T-cell (primary cell): ENCODE results near the gene PARP8. TPM values are rescaled to one million over a fixed set of nuclear protein-coding genes. Genes with fewer than 3 reads are reported as not detected.
"Not testable (repeated sequence)": the region's sequence is repeated elsewhere in the genome, so short reads cannot be mapped to it uniquely, and the experiment has no call there.

ENCODE experiments used
- ATAC-seq, 4 experiments: fragments of 200-7000 bp in 3 of 4; fragments of 150-1000 bp in 1 of 4; cut with Tn5 transposase; replicated peaks in 1 of 4; 1 replicate in 3 of 4; 2 replicates in 1 of 4; pipeline ENCODE4 v1.10.0; 2021; ENCODE audit warnings: moderate library complexity in 3 of 4, mild to moderate bottlenecking in 2 of 4, moderate number of reproducible peaks in 1 of 4
- CTCF ChIA-PET, 2 donors: fragments of 300-600 bp; sonication (Branson Sonifier 250); formaldehyde crosslinking; loops; one replicate each; lab custom pipeline; 2022; ENCODE audit warnings: antibody characterized with exemption in 2 of 2; lab: Charles Lee
- POLR2A ChIA-PET, 2 donors: fragments of 300-600 bp; sonication (Branson Sonifier 250); formaldehyde crosslinking; loops; one replicate each; lab custom pipeline; 2022; ENCODE audit warnings: antibody characterized with exemption in 2 of 2; lab: Charles Lee
- DNase-seq, 35 experiments: peaks; one replicate each; pipeline versions ENCODE4 v3.0.0 to v3.0.0-alpha.2; 2013 to 2023
- H3K27ac ChIP-seq: one replicate; pipeline ENCODE4 v1.5.1; 2013; ENCODE audit warnings: low read length
- H3K27me3 ChIP-seq, 2 experiments: replicated peaks in 1 of 2; 1 replicate in 1 of 2; 2 replicates in 1 of 2; pipeline versions ENCODE4 v1.6.1 to v1.7.0; 2013; ENCODE audit warnings: low read length in 1 of 2, mixed read lengths in 1 of 2; ENCODE audit not compliant: control insufficient read depth in 2 of 2, insufficient read depth in 2 of 2; ENCODE audit errors: extremely low read depth in 1 of 2
- H3K36me3 ChIP-seq, 2 donors: 1 replicate in 1 of 2; 2 replicates in 1 of 2; pipeline versions ENCODE4 v1.6.1 to v1.7.0; 2013; ENCODE audit warnings: low read length in 1 of 2; ENCODE audit not compliant: control insufficient read depth in 2 of 2, insufficient read depth in 1 of 2; ENCODE audit errors: extremely low read depth in 1 of 2
- H3K4me1 ChIP-seq, 2 experiments: 1 replicate in 1 of 2; 2 replicates in 1 of 2; pipeline versions ENCODE4 v1.6.1 to v1.7.0; 2013; ENCODE audit warnings: low read length in 2 of 2, mixed read lengths in 1 of 2; ENCODE audit not compliant: insufficient read depth in 2 of 2, control insufficient read depth in 1 of 2; ENCODE audit errors: extremely low read depth in 1 of 2
- H3K4me3 ChIP-seq, 2 donors: 1 replicate in 1 of 2; 2 replicates in 1 of 2; pipeline versions ENCODE4 v1.5.1 to v1.7.0; 2013; ENCODE audit warnings: mild to moderate bottlenecking in 2 of 2, low read length in 1 of 2, moderate library complexity in 1 of 2; ENCODE audit not compliant: control insufficient read depth in 1 of 2; ENCODE audit errors: extremely low read depth in 1 of 2
- H3K9me3 ChIP-seq: 2 replicates; pipeline ENCODE4 v1.7.0; 2013
- H3K27ac Mint-ChIP-seq, 2 donors: one replicate each; pipeline ENCODE4 v1.8.0; 2020 to 2021; ENCODE audit warnings: mild to moderate bottlenecking in 2 of 2, mixed read lengths in 2 of 2
- H3K27me3 Mint-ChIP-seq, 2 donors: one replicate each; pipeline ENCODE4 v1.8.0; 2021 to 2022; ENCODE audit warnings: mixed read lengths in 2 of 2
- H3K36me3 Mint-ChIP-seq: one replicate; pipeline ENCODE4 v1.8.0; 2021; ENCODE audit warnings: mixed read lengths
- H3K4me1 Mint-ChIP-seq, 3 donors: one replicate each; pipeline ENCODE4 v1.8.0; 2020 to 2022; ENCODE audit warnings: mixed read lengths in 3 of 3, mild to moderate bottlenecking in 1 of 3
- H3K4me3 Mint-ChIP-seq, 3 donors: one replicate each; pipeline ENCODE4 v1.8.0; 2020 to 2022; ENCODE audit warnings: mild to moderate bottlenecking in 3 of 3, mixed read lengths in 3 of 3, moderate library complexity in 3 of 3
- H3K9me3 Mint-ChIP-seq, 3 donors: one replicate each; pipeline ENCODE4 v1.8.0; 2020 to 2022; ENCODE audit warnings: mixed read lengths in 3 of 3
- WGBS: methylation state at CpG from one replicate; pipeline ENCODE4 v1.1.5; 2013; ENCODE audit warnings: missing lambda C conversion rate; ENCODE audit not compliant: insufficient coverage; 5-methylcytosine and 5-hydroxymethylcytosine counted together
- total RNA-seq, 35 experiments: library from RNA in 6 of 35; stranded (reverse) in 6 of 35; fragments of 120-200 nt in 1 of 35; gene quantifications; one replicate each; pipeline versions ENCODE4 v1.2.1 to v1.2.4 and lab custom pipeline; 2013 to 2026

The PARP8 gene
- total RNA-seq, 5 donors from 2014 or later (not counting 1 experiment from before 2014, with no cell fraction given) = 92.8 to 252 (median 136) TPM

DNA sequence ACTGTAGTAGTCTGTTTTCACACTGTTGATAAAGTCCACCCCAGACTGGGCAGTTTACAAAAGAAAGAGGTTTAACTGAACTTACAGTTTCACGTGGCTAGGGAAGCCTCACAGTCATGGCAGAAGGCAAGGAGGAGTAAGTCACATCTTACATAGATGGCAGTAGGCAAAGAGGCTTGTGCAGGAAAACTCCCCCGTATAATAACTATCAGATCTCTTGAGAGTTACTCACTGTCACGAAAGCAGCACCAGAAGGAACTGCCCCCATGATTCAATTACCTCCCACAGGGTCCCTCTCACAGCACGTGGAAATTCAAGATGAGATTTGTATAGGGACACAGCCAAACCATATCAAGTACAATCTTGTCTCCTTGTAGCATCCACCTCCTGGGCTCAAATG lies 21.1 kb downstream of the PARP8 start:
- peaks cover 30 to 59% (median 53%) of the 10 kb centered on the region in 3 donors for H3K4me1 Mint-ChIP-seq
- peaks cover 8 to 14% (median 8%) of the 10 kb centered on the region in 3 donors for H3K9me3 Mint-ChIP-seq
- H3K27me3 Mint-ChIP-seq = no peaks in the 10 kb centered on the region
- peaks cover 41% of the 10 kb centered on the region for H3K36me3 Mint-ChIP-seq
- Histone ChIP-seq H3K4me1 (peaks cover 7 to 23% of the 10 kb centered on the region in 2 experiments), H3K4me3 (no peak overlapping the region), H3K9me3 (no peaks in the 10 kb centered on the region), H3K27me3 (no peaks in the 10 kb centered on the region), H3K27ac (no peak overlapping the region), H3K36me3 (peaks cover 5 to 21% of the 10 kb centered on the region in 2 donors)
- DNase-seq = no peak
- peak overlapping the region; percentile 30 to 70 for H3K27ac Mint-ChIP-seq
- no peak overlapping the region for H3K4me3 Mint-ChIP-seq
- no CpG with 5 or more reads among the region's 4 CpGs for WGBS
- no peak for ATAC-seq
- ChIA-PET POLR2A (no interaction called here), CTCF (no interaction called here)

DNA sequence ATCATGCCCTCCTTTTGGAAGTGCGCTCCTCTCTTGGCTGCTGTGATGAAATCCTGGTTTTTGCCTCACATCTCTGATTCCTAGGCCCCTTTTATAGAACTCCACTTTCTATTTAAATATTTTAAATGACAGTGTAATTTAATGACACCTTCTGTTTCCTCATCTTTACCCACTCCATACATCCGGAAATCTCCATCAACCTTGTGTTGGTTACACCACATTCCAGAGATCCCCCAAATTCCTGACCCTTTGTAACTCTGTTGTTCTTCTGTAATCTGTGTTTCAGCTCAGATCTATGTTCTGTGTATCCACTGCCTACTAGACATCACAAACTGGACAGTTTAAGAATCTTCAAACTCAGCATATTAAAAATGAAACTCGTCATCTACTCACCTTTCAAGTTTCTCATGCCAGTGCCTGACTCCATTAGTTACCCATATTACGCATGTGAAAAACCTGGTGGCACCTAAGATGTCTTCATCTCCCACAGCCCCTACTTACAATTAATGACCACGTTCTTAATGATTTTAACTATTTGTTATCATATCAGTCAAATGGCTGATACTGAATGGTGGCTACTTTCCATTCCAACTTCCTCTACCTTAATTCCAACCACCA lies 25.1 kb downstream of the PARP8 start:
- CTCF ChIA-PET = no interaction called here
- peak in 1 of 4 experiments; percentile 22 for ATAC-seq
- DNase-seq = no peak
- H3K36me3 ChIP-seq = peaks cover 5 to 17% of the 10 kb centered on the region in 2 donors
- no peaks in the 10 kb centered on the region for H3K27me3 ChIP-seq
- H3K27me3 Mint-ChIP-seq = no peaks in the 10 kb centered on the region
- H3K9me3 Mint-ChIP-seq = peaks cover 3 to 7% (median 5%) of the 10 kb centered on the region in 3 donors
- H3K36me3 Mint-ChIP-seq = peaks cover 22% of the 10 kb centered on the region
- no peaks in the 10 kb centered on the region for H3K9me3 ChIP-seq
- peaks cover 34 to 55% (median 48%) of the 10 kb centered on the region in 3 donors for H3K4me1 Mint-ChIP-seq
- no peak overlapping the region for H3K27ac Mint-ChIP-seq
- peak overlapping the region; percentile 5 for H3K27ac ChIP-seq
- POLR2A ChIA-PET = interaction anchor here in 1 of 2 donors (0.5 kb wide), 1 partner anchor 117 kb away, joined by 3 read pairs; no protein-coding TSS in a partner anchor
- peaks cover 8 to 23% of the 10 kb centered on the region in 2 experiments for H3K4me1 ChIP-seq
- 85% methylated on average over 3 of the region's 5 CpGs for WGBS
- H3K4me3 ChIP-seq = no peak overlapping the region
- no peak overlapping the region for H3K4me3 Mint-ChIP-seq

DNA sequence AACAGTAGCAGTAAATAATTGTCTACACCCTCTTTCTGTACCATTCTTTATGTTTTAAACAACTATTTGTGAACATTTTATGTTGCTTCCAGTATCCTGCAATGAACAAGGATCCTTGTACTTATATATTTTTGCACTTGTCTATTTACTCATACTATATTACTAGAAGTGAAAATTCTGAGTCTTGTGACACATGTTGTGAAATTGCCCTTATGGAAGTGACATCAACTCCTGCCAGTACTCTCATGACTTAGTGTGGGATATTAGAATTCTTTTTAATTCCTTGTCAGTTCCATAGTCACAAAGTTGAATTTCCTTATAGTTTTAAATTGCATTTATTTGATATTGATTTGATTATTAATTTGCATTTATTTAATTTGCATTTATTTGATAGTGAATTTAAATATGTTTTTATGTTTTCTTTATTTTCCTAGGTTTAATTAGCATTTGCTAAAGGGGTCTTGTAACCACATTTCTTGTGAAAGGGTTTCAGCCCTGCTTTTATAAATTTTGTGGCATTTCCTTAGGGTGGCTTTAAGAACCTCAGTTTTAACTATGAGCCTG lies 27.7 kb downstream of the PARP8 start:
- H3K9me3 Mint-ChIP-seq = no peaks in the 10 kb centered on the region
- H3K4me1 Mint-ChIP-seq = peaks cover 40 to 57% (median 51%) of the 10 kb centered on the region in 3 donors
- Histone ChIP-seq H3K4me3 (no peak overlapping the region), H3K27ac (no peak overlapping the region), H3K4me1 (peaks cover 8 to 16% of the 10 kb centered on the region in 2 experiments), H3K27me3 (no peaks in the 10 kb centered on the region), H3K36me3 (peaks cover 5 to 26% of the 10 kb centered on the region in 2 donors), H3K9me3 (no peaks in the 10 kb centered on the region)
- POLR2A ChIA-PET = interaction anchor here in 1 of 2 donors (1.1 kb wide), 2 partner anchors 9 to 25 kb away, joined by 3 to 5 read pairs; no protein-coding TSS in a partner anchor
- DNase-seq (no peak), ATAC-seq (no peak)
- no peak overlapping the region for H3K4me3 Mint-ChIP-seq
- peak overlapping the region in 1 of 2 donors; percentile 64 for H3K27ac Mint-ChIP-seq
- CTCF ChIA-PET = no interaction called here
- H3K36me3 Mint-ChIP-seq = peaks cover 18% of the 10 kb centered on the region
- H3K27me3 Mint-ChIP-seq = no peaks in the 10 kb centered on the region

DNA sequence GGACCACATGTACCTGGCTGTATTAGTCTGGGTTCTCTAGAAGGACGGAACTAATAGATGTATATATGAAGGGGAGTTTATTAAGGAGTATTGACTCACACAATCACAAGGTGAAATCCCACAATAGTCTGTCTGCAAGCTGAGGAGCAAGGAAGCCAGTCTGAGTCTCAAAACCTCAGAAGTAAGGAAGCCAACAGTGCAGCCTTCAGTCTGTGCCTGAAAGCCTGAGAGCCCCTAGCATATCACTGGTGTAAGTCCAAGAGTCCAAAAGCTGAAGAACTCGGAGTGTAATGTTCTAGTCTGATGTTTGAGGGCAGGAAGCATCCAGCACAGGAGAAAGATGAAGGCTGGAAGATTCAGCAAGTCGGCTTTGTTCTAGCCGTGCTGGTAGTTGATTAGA lies 28.2 kb downstream of the PARP8 start:
- H3K9me3 ChIP-seq, H3K4me3 ChIP-seq, DNase-seq, H3K27me3 ChIP-seq, H3K9me3 Mint-ChIP-seq, POLR2A ChIA-PET, CTCF ChIA-PET, H3K27ac ChIP-seq, ATAC-seq, H3K27me3 Mint-ChIP-seq, H3K4me3 Mint-ChIP-seq: not testable (repeated sequence)
- H3K27ac Mint-ChIP-seq = peak overlapping the region; percentile 37 to 64
- Histone ChIP-seq H3K4me1 (peaks cover 6 to 16% of the 10 kb centered on the region in 2 experiments), H3K36me3 (peaks cover 5 to 27% of the 10 kb centered on the region in 2 donors)
- no CpG with 5 or more reads among the region's 4 CpGs for WGBS
- H3K4me1 Mint-ChIP-seq = peaks cover 45 to 63% (median 56%) of the 10 kb centered on the region in 3 donors
- peaks cover 20% of the 10 kb centered on the region for H3K36me3 Mint-ChIP-seq

DNA sequence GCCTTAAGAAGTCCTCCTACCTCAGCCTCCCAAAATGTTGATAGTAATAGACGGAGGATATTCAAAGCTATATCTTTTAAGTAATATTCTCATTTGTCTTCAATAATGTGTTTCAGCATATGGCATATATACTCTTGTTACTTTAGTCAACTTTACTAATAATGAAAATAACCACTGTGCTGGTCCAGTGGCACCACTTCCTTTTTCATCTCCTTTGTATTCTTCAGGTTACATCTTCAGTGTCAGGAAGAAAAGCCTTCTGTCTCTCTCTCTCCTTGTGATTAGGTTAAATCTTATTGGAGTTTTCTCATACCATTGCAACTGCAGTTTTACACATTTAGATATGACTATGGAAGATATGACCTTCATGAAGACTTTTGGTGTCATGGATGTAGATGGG lies 31.3 kb downstream of the PARP8 start:
- WGBS = no CpG with 5 or more reads among the region's 1 CpG
- Mint-ChIP-seq H3K27ac (peak overlapping the region; percentile 12 to 41), H3K9me3 (no peaks in the 10 kb centered on the region), H3K36me3 (peaks cover 29% of the 10 kb centered on the region), H3K4me3 (no peak overlapping the region), H3K4me1 (peaks cover 74 to 87% (median 80%) of the 10 kb centered on the region in 3 donors), H3K27me3 (no peaks in the 10 kb centered on the region)
- ChIA-PET CTCF (no interaction called here), POLR2A (no interaction called here)
- Histone ChIP-seq H3K4me1 (peaks cover 10 to 12% of the 10 kb centered on the region in 2 experiments), H3K27me3 (no peaks in the 10 kb centered on the region), H3K36me3 (peaks cover 0 to 14% of the 10 kb centered on the region in 2 donors), H3K4me3 (no peak overlapping the region), H3K27ac (no peak overlapping the region), H3K9me3 (no peaks in the 10 kb centered on the region)
- ATAC-seq (no peak), DNase-seq (no peak)

DNA sequence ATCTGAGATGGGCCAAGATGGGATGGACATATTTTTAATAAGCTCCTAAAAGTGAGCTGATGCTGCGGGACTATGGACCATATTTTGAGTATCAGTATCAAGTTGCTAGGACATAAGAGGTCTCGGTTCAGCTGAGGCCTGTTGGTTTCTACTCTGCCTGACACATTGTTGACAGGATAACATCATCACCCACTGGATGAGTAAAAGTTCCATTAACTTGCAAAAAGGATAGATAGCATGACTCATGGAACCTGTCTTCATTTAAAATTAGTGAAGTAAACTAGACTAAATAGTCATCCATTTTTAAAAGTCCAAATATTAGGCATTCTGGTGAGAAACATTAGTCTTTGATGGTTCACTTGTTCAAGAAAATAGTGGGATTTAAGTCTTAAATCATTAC lies 33.3 kb downstream of the PARP8 start:
- H3K4me1 ChIP-seq = peaks cover 10 to 17% of the 10 kb centered on the region in 2 experiments
- ATAC-seq (no peak), DNase-seq (no peak)
- Mint-ChIP-seq H3K4me3 (no peak overlapping the region), H3K36me3 (peaks cover 37% of the 10 kb centered on the region), H3K9me3 (no peaks in the 10 kb centered on the region), H3K27ac (peak overlapping the region; percentile 62 to 68), H3K4me1 (peaks cover 82 to 92% (median 84%) of the 10 kb centered on the region in 3 donors), H3K27me3 (no peaks in the 10 kb centered on the region)
- no peak overlapping the region for H3K4me3 ChIP-seq
- peaks cover 0 to 19% of the 10 kb centered on the region in 2 donors for H3K36me3 ChIP-seq
- CTCF ChIA-PET = no interaction called here
- H3K27ac ChIP-seq = no peak overlapping the region
- POLR2A ChIA-PET = no interaction called here
- no peaks in the 10 kb centered on the region for H3K27me3 ChIP-seq
- no peaks in the 10 kb centered on the region for H3K9me3 ChIP-seq
- no CpG with 5 or more reads among the region's 2 CpGs for WGBS
